Measurements from ENCODE around the gene BTNL3. TPM values are rescaled to one million over a fixed set of nuclear protein-coding genes. Genes with fewer than 3 reads are reported as not detected.
"Not testable (repeated sequence)": the region's sequence is repeated elsewhere in the genome, so short reads cannot be mapped to it uniquely, and the experiment has no call there.

BTNL3 gene
- total RNA-seq, 2 donors from 2014 or later, result 38.0 to 71.1 TPM

- Histone ChIP-seq H3K9me3 (no peaks in the 10 kb centered on the region), H3K27me3 (no peaks in the 10 kb centered on the region), H3K4me3 (no peak overlapping the region), H3K4me1 (no peaks in the 10 kb centered on the region), H3K36me3 (no peaks in the 10 kb centered on the region), H3K9ac (ENCODE audit: low read depth in 2 of 2, low read length in 2 of 2) (no peak overlapping the region), H3K27ac (no peak overlapping the region)
- TF ChIP-seq, protein P1, sequence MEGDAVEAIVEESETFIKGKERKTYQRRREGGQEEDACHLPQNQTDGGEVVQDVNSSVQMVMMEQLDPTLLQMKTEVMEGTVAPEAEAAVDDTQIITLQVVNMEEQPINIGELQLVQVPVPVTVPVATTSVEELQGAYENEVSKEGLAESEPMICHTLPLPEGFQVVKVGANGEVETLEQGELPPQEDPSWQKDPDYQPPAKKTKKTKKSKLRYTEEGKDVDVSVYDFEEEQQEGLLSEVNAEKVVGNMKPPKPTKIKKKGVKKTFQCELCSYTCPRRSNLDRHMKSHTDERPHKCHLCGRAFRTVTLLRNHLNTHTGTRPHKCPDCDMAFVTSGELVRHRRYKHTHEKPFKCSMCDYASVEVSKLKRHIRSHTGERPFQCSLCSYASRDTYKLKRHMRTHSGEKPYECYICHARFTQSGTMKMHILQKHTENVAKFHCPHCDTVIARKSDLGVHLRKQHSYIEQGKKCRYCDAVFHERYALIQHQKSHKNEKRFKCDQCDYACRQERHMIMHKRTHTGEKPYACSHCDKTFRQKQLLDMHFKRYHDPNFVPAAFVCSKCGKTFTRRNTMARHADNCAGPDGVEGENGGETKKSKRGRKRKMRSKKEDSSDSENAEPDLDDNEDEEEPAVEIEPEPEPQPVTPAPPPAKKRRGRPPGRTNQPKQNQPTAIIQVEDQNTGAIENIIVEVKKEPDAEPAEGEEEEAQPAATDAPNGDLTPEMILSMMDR (IDR thresholded peaks at IDR 0.05), result no peak
- no peak for DNase-seq
- intact Hi-C loops (cut with DNase I), result no loop called here
Measured at GRCh38 chr5:181001947-181002346, 13.3 kb downstream of the BTNL3 start.

DNA sequence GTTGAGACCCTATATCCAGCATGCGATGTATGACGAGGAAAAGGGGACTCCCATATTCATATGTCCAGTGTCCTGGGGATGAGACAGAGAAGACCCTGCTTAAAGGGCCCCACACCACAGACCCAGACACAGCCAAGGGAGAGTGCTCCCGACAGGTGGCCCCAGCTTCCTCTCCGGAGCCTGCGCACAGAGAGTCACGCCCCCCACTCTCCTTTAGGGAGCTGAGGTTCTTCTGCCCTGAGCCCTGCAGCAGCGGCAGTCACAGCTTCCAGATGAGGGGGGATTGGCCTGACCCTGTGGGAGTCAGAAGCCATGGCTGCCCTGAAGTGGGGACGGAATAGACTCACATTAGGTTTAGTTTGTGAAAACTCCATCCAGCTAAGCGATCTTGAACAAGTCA is 17.1 kb downstream of the BTNL3 start:
- H3K27me3 ChIP-seq, result no peaks in the 10 kb centered on the region
- H3K27ac ChIP-seq, result no peak overlapping the region
- TF ChIP-seq, protein P1 (IDR thresholded peaks at IDR 0.05), result no peak
- intact Hi-C loops (cut with DNase I), result no loop called here
- no peaks in the 10 kb centered on the region for H3K36me3 ChIP-seq
- H3K9me3 ChIP-seq, result no peaks in the 10 kb centered on the region
- no peak overlapping the region for H3K9ac ChIP-seq (ENCODE audit: low read depth in 2 of 2, low read length in 2 of 2)
- H3K4me1 ChIP-seq, result no peaks in the 10 kb centered on the region
- H3K4me3 ChIP-seq, result no peak overlapping the region
- no peak for DNase-seq

DNA sequence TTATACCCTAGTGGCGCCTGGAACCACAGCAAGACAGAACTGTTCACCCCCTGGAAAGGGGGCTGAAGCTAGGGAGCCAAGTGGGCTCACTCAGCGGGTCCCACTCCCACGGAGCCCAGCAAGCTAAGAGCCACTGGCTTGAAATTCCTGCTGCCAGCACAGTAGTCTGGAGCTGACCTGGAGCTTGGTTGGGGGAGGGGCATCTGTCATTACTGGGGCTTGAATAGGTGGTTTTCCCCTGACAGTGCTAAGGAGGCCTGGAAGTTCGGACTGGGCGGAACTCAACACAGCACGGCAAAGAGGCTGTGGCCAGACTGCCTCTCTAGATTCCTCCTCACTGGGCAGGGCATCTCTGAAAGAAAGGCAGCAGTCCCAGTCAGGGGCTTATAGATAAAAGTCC is 19.5 kb downstream of the BTNL3 start:
- H3K4me3 ChIP-seq, result no peak overlapping the region
- no peak overlapping the region for H3K27ac ChIP-seq
- H3K9ac ChIP-seq (ENCODE audit: low read depth in 2 of 2, low read length in 2 of 2), result no peak overlapping the region
- no peaks in the 10 kb centered on the region for H3K4me1 ChIP-seq
- no peaks in the 10 kb centered on the region for H3K9me3 ChIP-seq
- H3K36me3 ChIP-seq, result no peaks in the 10 kb centered on the region
- TF ChIP-seq, protein P1 (IDR thresholded peaks at IDR 0.05), result no peak
- intact Hi-C loops (cut with DNase I), result no loop called here
- no peaks in the 10 kb centered on the region for H3K27me3 ChIP-seq
- DNase-seq, result no peak

GRCh38 chr5:181010018-181010417 is 21.4 kb downstream of the BTNL3 start:
- H3K27ac ChIP-seq; H3K9ac ChIP-seq (ENCODE audit: low read depth in 2 of 2, low read length in 2 of 2); H3K9me3 ChIP-seq; H3K4me1 ChIP-seq; H3K36me3 ChIP-seq; intact Hi-C loops (cut with DNase I); DNase-seq; H3K4me3 ChIP-seq; H3K27me3 ChIP-seq: not testable (repeated sequence)

GRCh38 chr5:181014654-181015053 is 26.0 kb downstream of the BTNL3 start:
- H3K9me3 ChIP-seq; H3K27ac ChIP-seq; intact Hi-C loops (cut with DNase I); H3K9ac ChIP-seq (ENCODE audit: low read depth in 2 of 2, low read length in 2 of 2); H3K27me3 ChIP-seq; H3K4me3 ChIP-seq; H3K36me3 ChIP-seq; H3K4me1 ChIP-seq; DNase-seq: not testable (repeated sequence)

GRCh38 chr5:181017448-181017847 is 28.8 kb downstream of the BTNL3 start:
- H3K27ac ChIP-seq; H3K4me1 ChIP-seq; H3K4me3 ChIP-seq; intact Hi-C loops (cut with DNase I); H3K36me3 ChIP-seq; H3K9me3 ChIP-seq; H3K9ac ChIP-seq (ENCODE audit: low read depth in 2 of 2, low read length in 2 of 2); DNase-seq; H3K27me3 ChIP-seq: not testable (repeated sequence)

GRCh38 chr5:181020688-181021087 is 32.0 kb downstream of the BTNL3 start:
- Histone ChIP-seq H3K9me3 (no peaks in the 10 kb centered on the region), H3K27ac (no peak overlapping the region), H3K4me1 (no peaks in the 10 kb centered on the region), H3K27me3 (no peaks in the 10 kb centered on the region), H3K4me3 (no peak overlapping the region), H3K36me3 (no peaks in the 10 kb centered on the region), H3K9ac (ENCODE audit: low read depth in 2 of 2, low read length in 2 of 2) (no peak overlapping the region)
- DNase-seq, result no peak
- TF ChIP-seq, protein P1 (IDR thresholded peaks at IDR 0.05), result no peak
- intact Hi-C loops (cut with DNase I), result no loop called here
